Ovary (tissue), 3 donors: ENCODE results near the gene MRPL10.

Experiments
- POLR2A ChIP-seq: fragments of 450-650 bp; IDR thresholded peaks from one replicate; pipeline ENCODE4 v1.6.1; 2017; ENCODE audit warnings: antibody characterized with exemption, mild to moderate bottlenecking, moderate library complexity
- TF ChIP-seq, protein P1 (sequence below), 3 donors: fragments of 450-650 bp in 2 of 3; fragments of 200-600 bp in 1 of 3; IDR thresholded peaks; one replicate each; pipeline versions ENCODE4 v1.5.1 to v1.8.0; 2016 to 2022; ENCODE audit warnings: antibody characterized with exemption in 3 of 3, mild to moderate bottlenecking in 1 of 3
- donor health status: DM: no; HTN: no; CAD: no.

DNA sequence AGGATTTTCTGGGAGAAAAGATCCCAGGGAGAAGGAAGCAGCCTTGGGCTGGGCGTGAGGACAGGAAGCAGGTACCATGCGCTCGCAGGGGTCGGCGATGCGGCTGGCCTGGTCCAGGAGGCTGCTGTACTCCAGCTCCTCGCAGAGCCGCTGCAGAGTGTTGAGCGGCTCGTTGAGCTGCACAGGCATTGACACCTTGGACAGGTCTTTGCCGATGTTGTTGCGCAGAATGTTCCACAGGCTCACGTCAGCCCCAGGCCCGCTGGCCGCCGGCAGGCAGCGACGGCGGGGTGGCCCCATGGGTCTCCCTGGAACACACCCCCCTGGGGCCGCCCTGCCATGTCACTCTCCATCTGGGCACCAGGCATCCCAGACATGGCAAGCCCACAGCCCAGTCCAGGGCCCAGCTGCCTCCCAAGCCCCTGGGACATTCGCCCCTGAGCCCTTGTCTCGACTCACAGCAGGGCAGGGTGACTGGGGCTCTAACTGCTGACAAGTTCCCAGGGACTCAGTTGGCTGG, 17.8 kb downstream of the MRPL10 start:
- TF ChIP-seq, protein P1, sequence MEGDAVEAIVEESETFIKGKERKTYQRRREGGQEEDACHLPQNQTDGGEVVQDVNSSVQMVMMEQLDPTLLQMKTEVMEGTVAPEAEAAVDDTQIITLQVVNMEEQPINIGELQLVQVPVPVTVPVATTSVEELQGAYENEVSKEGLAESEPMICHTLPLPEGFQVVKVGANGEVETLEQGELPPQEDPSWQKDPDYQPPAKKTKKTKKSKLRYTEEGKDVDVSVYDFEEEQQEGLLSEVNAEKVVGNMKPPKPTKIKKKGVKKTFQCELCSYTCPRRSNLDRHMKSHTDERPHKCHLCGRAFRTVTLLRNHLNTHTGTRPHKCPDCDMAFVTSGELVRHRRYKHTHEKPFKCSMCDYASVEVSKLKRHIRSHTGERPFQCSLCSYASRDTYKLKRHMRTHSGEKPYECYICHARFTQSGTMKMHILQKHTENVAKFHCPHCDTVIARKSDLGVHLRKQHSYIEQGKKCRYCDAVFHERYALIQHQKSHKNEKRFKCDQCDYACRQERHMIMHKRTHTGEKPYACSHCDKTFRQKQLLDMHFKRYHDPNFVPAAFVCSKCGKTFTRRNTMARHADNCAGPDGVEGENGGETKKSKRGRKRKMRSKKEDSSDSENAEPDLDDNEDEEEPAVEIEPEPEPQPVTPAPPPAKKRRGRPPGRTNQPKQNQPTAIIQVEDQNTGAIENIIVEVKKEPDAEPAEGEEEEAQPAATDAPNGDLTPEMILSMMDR (IDR thresholded peaks at IDR 0.05): no peak
- TF ChIP-seq POLR2A: no peak
